Midbrain (tissue), 1 donor: Measurements from ENCODE around the gene FMN1.
A peak's percentile ranks its signal among the peaks of the same experiment; 100 is the strongest.

Experiments
- DNase-seq: peaks from one replicate; lab custom pipeline; 2025; lab: John Stamatoyannopoulos, UW

The FMN1 gene

DNA sequence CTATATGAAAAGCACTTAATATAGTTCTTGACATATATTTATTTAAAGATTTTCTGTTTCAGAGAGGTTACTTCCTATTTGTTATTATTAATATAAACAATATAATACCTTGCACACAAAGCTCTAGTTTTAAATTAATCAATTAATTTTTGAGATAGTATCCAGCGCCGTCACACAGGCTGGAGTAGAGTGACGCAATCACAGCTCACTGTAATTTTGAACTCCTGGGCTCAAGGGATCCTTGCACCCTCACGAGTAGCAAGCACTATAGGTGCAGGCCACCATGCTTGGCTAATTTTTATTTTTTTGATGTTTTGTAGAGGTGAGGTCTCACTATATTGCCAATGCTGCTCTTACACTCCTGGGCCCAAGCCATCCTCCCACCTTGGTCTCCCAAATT is 267.4 kb downstream of the FMN1 start:
- DNase-seq, result no peak

DNA sequence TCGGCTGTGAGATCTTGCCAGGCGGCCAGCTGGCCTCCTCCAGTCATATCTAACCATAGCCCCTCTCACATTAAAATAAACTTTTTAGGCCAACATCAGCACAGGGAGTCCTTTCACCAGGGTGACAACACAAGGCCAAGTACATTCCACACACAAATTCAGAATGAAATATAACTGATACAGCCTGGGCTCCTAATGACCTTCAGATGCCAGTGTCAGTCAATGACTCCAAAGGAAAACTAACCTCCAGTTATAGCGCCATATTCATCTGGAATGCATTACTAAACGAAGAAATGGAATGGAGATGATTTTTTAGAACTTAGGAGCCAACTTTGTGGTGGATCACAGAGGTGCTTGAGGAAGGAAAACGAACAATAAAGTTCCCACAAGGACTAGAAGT is 271.3 kb downstream of the FMN1 start:
- DNase-seq, result no peak

DNA sequence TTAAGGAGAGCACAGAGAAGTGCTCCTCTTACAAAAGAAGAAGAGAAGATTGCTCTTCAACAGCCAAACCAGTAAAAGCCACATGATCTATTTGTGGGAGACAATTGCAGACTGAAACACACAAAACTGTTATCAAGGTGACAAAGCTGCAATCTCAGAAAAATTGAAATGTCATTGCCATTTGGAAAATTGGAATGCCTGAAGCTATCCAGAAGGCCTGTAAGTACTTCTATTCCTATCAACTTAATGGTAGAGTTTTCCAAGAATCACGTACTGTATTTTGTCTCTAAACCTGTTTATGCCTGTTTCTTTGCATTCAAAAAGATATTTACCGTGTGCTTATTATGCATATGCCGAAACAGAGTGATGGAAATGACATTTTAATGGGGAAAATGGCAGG is 272.0 kb downstream of the FMN1 start:
- no peak for DNase-seq

DNA sequence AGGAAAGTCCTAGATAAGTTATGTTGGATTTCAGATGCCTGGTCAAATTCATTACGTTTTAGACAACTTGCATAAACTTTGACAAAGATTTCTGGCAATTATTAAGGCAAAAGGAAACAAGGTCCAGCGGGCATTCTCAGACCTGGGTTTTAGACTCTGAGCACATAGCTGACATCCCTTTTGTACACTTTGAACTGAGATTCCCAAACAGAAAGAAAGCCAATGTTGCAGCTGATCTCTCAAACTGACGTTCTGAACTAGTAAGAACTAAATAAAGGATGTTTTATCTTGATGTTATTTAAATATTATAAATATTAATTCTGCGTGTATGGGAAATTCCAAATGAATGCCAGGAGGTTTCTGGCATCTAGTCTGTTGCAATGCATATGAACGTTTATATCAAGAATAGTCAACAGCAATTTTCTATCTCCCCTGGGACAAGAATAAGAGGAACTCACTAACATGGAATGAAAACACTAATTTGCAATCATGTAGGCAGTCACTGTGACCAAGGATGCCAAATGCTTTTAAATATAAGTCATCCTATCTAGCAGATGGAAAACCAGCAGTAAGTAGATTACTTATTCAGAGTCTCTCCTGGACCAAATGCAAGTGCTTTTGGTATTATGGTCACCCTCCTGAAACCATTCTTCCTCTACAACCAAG is 274.6 kb downstream of the FMN1 start:
- DNase-seq, result no peak

DNA sequence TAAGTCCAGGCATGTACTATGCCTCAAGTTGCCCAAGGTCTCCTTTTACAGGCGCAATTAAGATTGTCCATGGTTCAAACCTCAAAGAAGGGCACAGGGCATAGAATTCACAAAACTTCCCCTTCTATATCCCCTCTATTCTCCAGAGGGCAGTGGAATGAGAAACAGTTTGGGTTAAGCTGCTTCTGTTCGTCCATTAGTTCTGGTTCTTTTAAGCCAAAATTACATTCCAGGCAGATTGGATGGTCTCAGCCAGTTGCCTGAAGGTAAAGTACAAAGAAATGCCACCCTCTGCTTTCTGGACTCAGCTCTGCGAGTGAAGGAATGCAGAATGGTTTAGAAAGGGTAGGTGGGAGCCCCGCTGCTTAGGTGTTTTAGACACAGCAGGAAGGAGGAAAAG is 276.0 kb downstream of the FMN1 start:
- DNase-seq, result no peak

DNA sequence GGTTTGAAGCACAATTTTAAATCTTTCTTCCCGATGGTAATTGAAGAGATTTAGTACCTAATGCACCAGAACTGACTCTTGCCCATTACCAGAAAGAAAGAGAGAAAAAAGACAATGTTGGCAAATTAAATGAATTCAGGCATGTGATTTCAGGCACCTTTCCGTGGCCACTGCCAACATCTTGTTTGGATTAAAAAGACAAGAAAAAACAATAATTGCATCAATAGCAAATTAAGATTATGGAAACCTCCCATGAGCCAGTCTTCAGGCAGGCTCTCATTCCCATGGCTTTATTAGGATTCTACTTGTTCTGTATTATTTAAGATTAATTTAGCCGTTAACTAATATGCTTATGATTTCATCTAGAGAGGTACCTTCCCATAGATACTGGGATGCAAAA is 283.7 kb downstream of the FMN1 start:
- DNase-seq, result no peak

DNA sequence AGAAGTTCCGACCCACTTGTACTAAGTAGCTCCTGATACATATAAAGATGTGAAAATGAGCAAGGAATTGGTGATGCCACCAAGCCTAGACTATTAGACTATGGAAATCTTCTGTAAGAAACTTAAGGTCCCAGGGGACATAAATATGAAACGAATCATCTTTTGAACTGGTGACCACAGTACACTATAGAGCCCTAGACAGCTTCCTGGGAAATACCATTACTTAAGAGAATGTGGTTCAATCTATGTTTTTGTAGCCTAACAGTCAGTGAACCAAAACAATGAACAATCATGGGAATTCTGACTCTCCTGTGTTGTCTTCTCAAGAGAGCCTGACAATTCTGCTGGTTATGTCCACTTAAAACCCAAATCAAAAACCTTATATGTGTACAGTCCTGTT is 285.1 kb downstream of the FMN1 start:
- no peak for DNase-seq

DNA sequence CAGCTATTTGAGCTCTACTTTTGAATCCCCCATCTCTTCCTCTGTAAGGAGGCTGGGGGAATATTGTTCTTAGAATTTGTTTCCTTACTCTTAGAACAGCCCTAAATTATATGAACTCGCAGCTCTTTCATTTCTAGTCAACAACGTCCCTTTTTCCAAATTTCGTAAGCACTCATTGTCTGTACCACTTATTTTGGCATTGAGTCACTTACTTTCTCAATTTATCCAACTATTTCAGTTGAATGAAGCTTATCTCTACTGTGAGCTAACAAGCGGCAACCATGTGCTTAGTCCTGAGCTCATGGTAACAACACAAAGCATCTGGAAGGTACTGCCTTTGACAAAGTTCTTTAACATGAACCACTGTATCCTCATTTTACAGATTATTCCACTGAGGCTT is 285.6 kb downstream of the FMN1 start:
- no peak for DNase-seq

DNA sequence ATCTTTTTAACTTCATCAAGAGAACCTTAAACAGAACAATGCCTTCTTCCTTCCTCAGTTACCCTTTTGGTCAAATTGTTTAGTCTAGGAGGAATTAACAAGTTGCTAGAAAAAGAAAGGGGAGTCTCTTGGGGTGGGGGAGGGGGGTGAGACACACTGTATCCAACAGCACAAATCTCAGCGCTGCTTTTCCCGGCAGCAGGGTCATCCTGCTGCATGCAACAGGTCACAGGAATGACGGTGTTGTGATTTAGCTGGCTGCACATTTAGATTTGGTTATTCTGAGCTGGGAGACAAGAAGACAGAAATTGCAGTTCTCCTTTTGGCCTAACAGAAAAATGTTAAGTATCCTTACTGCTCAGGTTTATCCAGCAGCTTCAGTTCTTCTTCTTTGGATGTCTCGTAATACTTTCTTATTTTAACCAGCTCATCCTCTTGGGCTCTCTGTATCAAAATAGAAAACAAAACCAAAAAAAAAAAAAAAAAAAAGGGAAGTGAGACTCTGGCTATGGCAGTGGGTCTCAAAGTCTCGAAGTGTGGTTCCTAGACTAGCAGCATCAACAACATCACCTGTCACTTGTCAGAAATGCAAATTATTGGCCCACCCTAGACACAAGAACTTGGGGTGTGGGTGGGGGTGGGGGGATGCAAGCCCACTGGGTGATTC is 286.2 kb downstream of the FMN1 start:
- DNase-seq, result peak; percentile 21

DNA sequence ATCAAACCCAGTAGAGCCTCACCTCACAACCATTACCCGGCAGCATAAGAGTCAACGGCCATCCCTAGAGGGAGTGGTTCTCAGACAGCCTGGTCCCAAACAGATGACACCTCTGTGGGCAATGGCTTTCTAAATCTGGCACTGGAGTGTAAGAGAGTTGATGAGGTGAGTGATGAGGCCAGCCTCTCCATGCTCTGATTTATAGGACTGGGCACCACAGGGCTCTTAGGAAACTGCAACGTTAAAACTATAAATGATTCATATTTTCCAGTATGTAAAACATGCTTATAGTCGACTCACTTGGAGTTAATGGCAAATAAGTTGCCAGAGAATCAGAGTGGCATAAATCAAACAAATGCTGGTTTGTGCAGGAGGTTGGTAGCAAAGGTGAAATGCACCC is 289.0 kb downstream of the FMN1 start:
- no peak for DNase-seq

DNA sequence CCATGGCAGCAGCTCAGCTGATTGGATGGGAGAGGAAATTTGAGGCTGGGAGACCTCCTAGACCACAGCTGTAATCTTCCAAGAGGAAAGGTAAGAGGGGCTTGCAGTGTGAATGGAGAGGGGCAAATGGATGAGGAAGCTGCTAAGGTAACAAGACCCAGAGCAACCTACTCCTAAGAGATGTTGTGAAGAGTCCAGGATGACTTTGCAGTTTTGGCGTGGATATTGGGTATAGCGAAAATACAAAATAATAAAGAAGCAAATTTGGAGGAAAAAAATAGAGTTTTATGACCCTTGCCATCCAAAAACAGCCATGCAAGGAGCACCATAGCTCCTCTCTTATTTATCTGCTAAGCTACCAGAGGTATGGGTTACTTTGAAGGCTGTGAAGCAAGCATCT is 290.1 kb downstream of the FMN1 start:
- no peak for DNase-seq

DNA sequence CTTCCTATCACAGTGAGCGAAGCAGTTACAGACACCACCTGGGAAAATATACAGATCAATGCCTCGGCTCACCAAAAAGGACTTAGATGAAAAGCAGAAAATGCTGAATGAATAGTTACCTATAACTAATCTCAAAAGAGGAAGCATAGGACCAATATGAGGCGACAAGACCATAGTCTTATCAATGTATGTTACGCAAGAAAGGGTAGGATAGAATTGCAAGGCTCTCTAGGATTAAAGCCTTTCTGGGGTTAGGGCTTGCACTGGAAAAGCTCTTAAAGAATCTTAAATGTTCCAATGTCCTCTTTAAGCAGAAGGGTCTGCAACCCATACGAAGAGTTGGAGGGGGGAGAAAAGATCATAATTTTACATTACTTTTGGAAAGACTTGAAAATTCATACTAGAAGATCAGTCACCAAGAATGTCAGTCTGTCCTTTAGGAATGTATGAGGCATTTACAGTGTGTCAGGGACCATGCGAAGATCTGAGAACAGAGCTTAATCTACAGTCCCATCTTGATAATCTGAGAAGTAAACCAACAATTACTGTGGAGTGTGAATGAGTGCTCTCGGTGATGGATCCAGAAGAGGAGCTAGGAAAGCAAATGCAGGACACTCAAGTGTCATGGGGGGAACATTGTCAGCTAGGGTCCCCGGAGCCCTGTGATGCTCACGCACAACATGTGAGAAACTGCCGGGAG is 290.8 kb downstream of the FMN1 start:
- no peak for DNase-seq

DNA sequence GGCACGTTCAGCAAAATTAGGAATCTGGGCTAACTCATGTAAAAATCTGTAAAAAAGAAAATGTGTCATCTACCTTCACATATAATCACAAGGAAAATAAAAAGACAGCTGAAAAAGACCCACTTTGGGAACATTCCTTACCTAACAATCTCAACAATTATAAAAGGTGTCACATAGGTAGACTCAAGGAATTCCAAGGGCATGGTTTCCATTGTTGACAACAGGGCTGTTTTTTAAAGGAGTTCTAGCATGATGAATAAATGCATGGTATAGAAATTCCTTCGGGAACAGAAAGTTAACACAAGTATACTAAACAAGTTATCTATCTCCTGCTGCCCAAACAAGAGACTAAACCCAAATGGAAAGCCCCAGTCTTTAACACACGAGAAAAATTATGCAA is 292.5 kb downstream of the FMN1 start:
- DNase-seq, result no peak

DNA sequence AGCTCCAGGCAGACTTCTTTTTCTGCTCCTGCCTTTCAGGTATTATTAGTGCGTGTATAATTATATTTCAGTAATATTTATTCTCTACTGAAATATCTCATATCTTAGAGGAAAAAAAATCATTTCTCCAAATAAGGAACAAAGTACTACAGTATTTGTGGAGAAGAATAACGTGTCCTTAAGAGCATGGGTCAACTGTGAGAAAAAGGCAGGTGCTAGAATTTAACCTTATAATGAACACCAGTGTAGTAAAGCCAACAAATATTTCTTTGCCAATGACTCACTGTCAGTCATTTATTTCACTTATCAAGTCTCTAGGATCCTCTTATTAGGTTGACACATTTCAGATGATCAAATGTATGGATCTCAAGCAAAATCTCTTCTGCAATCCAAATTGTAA is 293.3 kb downstream of the FMN1 start:
- no peak for DNase-seq

DNA sequence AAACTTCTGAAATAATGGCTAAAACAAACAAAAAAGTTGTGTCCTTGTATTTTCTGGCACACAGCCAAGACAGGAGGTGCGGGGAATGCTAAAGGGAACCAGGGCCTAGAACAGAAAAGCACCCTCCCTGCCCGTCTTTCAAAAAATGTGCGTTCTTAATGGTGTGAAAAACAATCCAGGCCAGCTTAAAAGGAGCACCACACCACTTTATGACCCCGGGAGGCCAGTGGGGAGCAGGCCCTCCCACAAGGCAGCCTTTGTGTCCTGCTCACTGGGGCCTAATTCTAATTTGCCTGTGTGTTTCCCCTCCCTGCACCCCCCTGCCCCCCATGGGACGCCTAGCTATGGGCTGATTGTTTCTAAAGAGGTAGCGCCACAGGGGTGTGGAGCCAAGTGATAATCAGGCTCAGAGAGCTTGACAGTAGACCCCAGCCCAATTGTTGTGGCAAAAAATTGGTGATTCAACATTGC is 295.4 kb downstream of the FMN1 start:
- DNase-seq, result no peak

DNA sequence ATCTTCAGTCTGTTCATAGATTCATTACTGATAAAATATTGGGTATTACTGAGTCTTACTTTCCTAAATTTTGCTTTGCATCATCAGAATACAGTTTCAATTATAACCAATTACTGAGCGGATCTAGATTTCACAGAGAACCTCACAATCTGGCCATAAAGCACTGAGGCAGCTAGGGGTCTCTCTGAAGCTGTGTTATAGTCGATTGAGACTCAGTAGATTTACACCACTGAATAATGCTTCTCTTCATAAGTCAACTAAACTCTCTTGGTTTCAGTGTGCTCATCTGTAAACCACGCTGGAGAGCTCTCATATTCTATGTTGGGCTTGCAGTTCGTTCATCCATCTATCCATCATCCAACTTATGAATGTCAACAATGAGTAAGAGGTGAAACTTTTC is 296.1 kb downstream of the FMN1 start:
- no peak for DNase-seq

DNA sequence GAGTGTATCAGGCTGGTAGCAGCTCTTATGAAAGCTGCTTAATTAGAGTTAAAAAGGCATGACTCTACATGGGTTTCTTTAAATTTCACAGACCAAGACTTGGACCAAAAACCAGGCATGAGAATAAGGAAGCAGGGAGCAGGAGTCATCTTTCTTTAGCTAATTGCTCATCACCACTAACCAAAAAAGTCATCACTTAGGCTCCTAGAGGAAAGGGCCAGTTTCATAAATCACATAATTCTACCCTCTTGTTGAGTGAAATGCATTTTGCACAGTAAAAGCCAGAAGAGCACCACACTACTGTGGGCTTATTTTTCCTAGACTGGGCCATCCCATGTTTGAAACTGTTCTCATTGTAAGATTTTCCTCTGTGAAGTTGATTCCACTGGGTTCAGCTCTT is 301.1 kb downstream of the FMN1 start:
- no peak for DNase-seq

DNA sequence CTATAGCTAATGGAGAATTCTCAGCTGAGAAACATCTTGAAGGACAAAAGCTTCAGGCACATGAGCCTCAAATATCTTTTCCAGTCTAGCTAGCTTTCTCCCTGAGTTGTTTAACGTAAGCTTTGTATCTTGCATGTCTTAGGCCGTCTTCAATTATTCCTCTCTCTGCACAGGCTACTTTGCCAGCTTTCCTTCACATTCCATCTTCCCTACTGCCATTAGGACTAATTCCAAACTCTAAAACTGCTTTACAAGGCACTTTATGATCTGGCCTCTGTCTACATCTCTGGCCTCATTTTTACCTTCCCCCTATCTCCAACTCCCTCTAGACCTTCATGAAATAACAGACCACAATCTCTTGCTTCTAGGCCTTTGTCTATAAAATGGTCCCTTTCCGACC is 305.3 kb downstream of the FMN1 start:
- no peak for DNase-seq

DNA sequence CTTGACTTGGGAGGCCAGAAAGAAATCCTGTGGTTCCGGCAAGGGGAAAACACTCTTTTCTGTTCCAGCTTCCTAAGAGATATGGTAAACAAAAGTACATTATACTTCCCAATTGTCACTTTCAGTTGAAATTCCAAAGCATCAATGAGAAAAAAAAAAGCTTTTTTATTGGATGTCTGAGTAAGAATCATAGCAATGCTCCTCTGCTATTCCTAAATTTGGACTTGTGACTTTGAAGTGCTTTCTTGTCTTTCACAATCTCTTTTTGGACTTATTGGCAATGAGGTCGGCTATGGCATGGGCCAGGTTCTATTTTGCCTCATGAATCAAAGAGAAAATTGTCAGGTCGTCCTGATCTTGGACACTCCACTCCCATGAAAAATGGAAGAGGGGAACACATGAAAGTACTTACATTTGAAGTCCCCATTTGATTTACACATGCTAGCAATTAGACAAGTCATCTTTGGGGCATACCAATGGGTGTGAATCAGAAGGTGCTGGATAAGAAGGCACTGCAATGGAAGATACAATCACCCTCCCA is 306.2 kb downstream of the FMN1 start:
- DNase-seq, result no peak

DNA sequence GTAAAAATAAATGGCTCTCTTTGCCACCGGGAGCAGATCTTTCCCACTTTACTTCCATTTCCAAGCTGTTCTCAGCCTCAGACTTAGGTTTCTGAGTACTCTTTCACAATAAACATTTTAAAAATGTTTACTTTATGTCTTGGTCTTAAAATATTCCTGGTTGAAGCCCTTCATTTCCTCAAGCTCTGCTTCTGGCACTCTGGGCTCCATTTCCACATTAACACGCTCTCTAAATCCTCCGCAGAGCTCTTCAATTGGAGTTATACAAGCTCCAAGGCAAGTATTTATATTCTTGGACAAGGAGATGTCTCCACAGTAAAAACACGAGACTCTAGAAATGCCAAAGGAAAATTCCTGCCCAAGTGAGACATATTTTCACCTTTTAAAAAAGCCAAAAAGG is 307.4 kb downstream of the FMN1 start:
- no peak for DNase-seq

DNA sequence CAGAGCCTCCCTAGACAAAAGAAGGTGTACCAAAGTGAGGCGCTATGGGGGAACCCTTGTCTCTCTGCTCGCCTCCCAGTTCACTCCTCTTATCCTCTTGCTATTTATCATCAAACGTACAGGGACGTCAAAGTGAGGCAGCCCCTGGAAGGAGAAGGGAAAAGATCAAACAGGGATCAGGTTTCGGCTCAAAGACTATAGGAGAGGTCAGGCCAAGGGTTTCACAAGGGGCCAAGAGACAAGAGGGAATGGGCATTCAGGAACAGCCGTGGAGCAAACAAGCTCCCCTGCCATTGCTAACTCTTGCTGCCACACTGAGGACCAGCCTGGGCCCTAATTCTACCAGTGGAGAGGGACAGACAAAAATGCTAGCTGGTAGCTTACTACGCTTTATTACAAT is 308.1 kb downstream of the FMN1 start:
- DNase-seq, result no peak

DNA sequence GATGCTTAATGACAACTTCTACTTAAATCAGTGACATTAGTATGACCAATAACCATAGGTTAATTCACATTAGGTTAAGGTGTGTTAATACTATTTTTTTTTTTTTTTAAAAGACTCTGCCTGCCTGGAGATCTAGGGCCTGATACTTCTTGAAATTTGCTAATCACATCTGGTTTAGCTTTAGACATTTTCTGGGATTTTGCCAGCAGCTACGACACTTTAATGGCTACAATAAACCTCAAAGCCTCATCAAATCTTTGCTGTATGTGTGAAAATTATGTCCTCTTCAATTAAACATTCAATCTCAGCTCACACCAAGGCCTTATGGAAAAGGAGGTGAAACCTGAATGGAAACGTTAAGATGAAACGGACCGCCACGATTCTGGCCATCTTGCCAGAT is 308.8 kb downstream of the FMN1 start:
- no peak for DNase-seq

DNA sequence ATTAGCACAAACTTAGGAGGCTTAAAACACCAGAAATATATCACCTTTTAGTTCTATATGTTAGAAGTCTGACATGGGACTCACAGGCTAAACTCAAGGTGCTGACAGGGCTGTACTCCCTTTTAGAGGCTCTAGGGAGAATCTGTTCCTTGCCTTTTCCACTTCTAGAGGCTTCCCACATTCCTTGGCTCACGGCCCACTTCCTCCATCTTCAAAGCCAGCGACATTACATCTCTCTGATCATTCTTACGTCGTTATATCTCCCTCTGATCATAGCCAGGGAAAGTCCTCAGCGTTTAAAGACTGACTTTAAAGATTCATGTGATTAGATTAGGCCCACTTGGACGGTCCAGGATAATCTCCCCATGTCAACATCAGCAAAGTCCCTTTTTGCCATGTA is 310.4 kb downstream of the FMN1 start:
- no peak for DNase-seq
